K562 (cell line): Measurements from ENCODE around the gene RBFOX1. TPM values are rescaled to one million over a fixed set of nuclear protein-coding genes. Genes with fewer than 3 reads are reported as not detected.

Experiments
- ATAC-seq: fragments of 200-7000 bp; cut with Tn5 transposase; 3 replicates; pipeline ENCODE4 v1.9.1; 2020; ENCODE audit warnings: moderate library complexity
- BruUV-seq: library from RNA; stranded (reverse); fragments of 400-500 nt; replicated peaks from 2 replicates; lab custom pipeline; 2021; lab: Mats Ljungman, UMichigan
- CTCF ChIA-PET: fragments of 300-600 bp; formaldehyde crosslinking; extraction: SDS; loops from one replicate; lab custom pipeline; 2021; ENCODE audit warnings: low intra/inter-chr PET ratio; lab: Yijun Ruan, JAX
- POLR2A ChIA-PET: fragments of 300-600, 350-650 bp; sonication (Branson Sonifier 250); formaldehyde crosslinking; extraction: SDS; loops from one replicate; lab custom pipeline; 2021; ENCODE audit warnings: antibody characterized with exemption, inconsistent platforms; lab: Yijun Ruan, JAX
- DNase-seq, 4 experiments: peaks; one replicate each; pipeline versions ENCODE4 v3.0.0 to v3.0.0-alpha.2; 2011 to 2018; ENCODE audit warnings: low spot score in 3 of 4, mixed read lengths in 3 of 4; ENCODE audit errors: extremely low read depth in 1 of 4
- FAIRE-seq: peaks from 2 replicates; lab custom pipeline; 2011; peaks lifted over from hg19 to GRCh38; lab: Jason Lieb, UNC
- H2AFZ ChIP-seq: 2 replicates; pipeline ENCODE4 v1.6.0; 2011; ENCODE audit warnings: low read depth, low read length, control low read depth, inconsistent platforms
- H3K27ac ChIP-seq: fragments of 200-600 bp; 3 replicates; pipeline ENCODE4 v1.8.0; 2011; ENCODE audit warnings: low read depth, mild to moderate bottlenecking, control low read depth, inconsistent platforms, low read length, moderate library complexity, mixed read lengths; ENCODE audit errors: extremely low read depth
- H3K27me3 ChIP-seq, 2 experiments: fragments of 300-600 bp in 1 of 2; 2 replicates in 1 of 2; 3 replicates in 1 of 2; pipeline versions ENCODE4 v1.6.0 to v1.8.0; 2011; ENCODE audit warnings: inconsistent platforms in 2 of 2, low read length in 2 of 2, mild to moderate bottlenecking in 1 of 2, mixed read lengths in 1 of 2, moderate library complexity in 1 of 2; ENCODE audit not compliant: control insufficient read depth in 2 of 2, insufficient read depth in 2 of 2
- H3K36me3 ChIP-seq: fragments of 300-600 bp; 3 replicates; pipeline ENCODE4 v1.8.0; 2011; ENCODE audit warnings: mild to moderate bottlenecking, low read length, inconsistent platforms; ENCODE audit not compliant: control insufficient read depth, insufficient read depth
- H3K4me1 ChIP-seq, 2 experiments: fragments of 200-600 bp in 1 of 2; replicated peaks in 1 of 2; 2 replicates in 1 of 2; 3 replicates in 1 of 2; pipeline versions ENCODE4 v1.5.1 to v1.8.0; 2011; ENCODE audit warnings: inconsistent platforms in 2 of 2, low read length in 2 of 2, mild to moderate bottlenecking in 1 of 2, mixed read lengths in 1 of 2, moderate library complexity in 1 of 2; ENCODE audit not compliant: control insufficient read depth in 2 of 2, insufficient read depth in 2 of 2
- H3K4me2 ChIP-seq: 2 replicates; pipeline ENCODE4 v1.6.1; 2011; ENCODE audit warnings: low read length, control low read depth, inconsistent platforms, mixed read lengths; ENCODE audit not compliant: insufficient read depth
- H3K4me3 ChIP-seq: fragments of 200-600 bp; sonication (generic), shearing (Covaris generic); 2 replicates; pipeline ENCODE4 v1.5.1; 2016; ENCODE audit warnings: control low read depth, inconsistent platforms
- H3K79me2 ChIP-seq: fragments of 200-600 bp; 3 replicates; pipeline ENCODE4 v1.8.0; 2011; ENCODE audit warnings: low read length, inconsistent platforms; ENCODE audit not compliant: control insufficient read depth, insufficient read depth
- H3K9ac ChIP-seq, 2 experiments: 2 replicates each; pipeline versions ENCODE4 v1.6.0 to v1.6.1; 2011; ENCODE audit warnings: low read depth in 2 of 2, low read length in 2 of 2, control low read depth in 1 of 2, inconsistent platforms in 1 of 2, mild to moderate bottlenecking in 1 of 2, mixed read lengths in 1 of 2; ENCODE audit not compliant: insufficient read depth in 1 of 2
- H3K9me1 ChIP-seq: one replicate; pipeline ENCODE4 v1.6.0; 2011; ENCODE audit warnings: inconsistent platforms, mild to moderate bottlenecking, low read length, moderate library complexity; ENCODE audit not compliant: control insufficient read depth, insufficient read depth
- H3K9me3 ChIP-seq: replicated peaks from 2 replicates; pipeline ENCODE4 v1.5.1; 2011; ENCODE audit warnings: low read depth, low read length, inconsistent platforms; ENCODE audit not compliant: control insufficient read depth, insufficient read depth
- H4K20me1 ChIP-seq: replicated peaks from 2 replicates; pipeline ENCODE4 v1.6.1; 2011; ENCODE audit warnings: low read length, inconsistent platforms, mixed read lengths; ENCODE audit not compliant: control insufficient read depth, insufficient read depth
- CREBBP ChIP-seq: IDR thresholded peaks from one replicate; pipeline ENCODE4 v1.6.1; 2012; ENCODE audit warnings: low read depth, mild to moderate bottlenecking, control low read depth, inconsistent platforms, low read length
- ELF1 ChIP-seq: fragments of 200-800 bp; sonication (Bioruptor generic); IDR thresholded peaks from 2 replicates; pipeline ENCODE4 v1.6.1; 2016; ENCODE audit warnings: missing genetic modification characterization, missing compliant biosample characterization
- FOXM1 ChIP-seq, 2 experiments: fragments of 450-650 bp in 1 of 2; sonication (generic) in 1 of 2; formaldehyde crosslinking in 1 of 2; IDR thresholded peaks; 2 replicates each; pipeline versions ENCODE4 v1.6.1 to v1.9.0; 2017 to 2022; ENCODE audit warnings: low read depth in 2 of 2, mild to moderate bottlenecking in 2 of 2, missing genetic modification reagents in 1 of 2, moderate library complexity in 1 of 2
- KLF16 ChIP-seq: IDR thresholded peaks from 2 replicates; pipeline ENCODE4 v1.6.1; 2016; ENCODE audit warnings: antibody characterized with exemption
- MCM3 ChIP-seq: fragments of 450-650 bp; IDR thresholded peaks from 2 replicates; pipeline ENCODE4 v1.6.1; 2016
- RAD51 ChIP-seq: fragments of 450-650 bp; IDR thresholded peaks from 2 replicates; pipeline ENCODE4 v1.7.1; 2016; ENCODE audit warnings: low read depth, mild to moderate bottlenecking, borderline replicate concordance
- RBBP5 ChIP-seq: fragments of 200-600 bp; sonication (generic); IDR thresholded peaks from 2 replicates; pipeline ENCODE4 v1.6.1; 2012; ENCODE audit warnings: borderline replicate concordance, mild to moderate bottlenecking, low read length, control low read depth, inconsistent platforms; ENCODE audit not compliant: insufficient read depth, poor library complexity, severe bottlenecking
- SMAD4 ChIP-seq: fragments of 250-450 bp; sonication (Bioruptor Pico); conservative IDR thresholded peaks from 2 replicates; pipeline ENCODE4 v1.8.0; 2021; ENCODE audit warnings: inconsistent platforms, mild to moderate bottlenecking, moderate library complexity
- SNIP1 ChIP-seq: fragments of 450-650 bp; IDR thresholded peaks from 2 replicates; pipeline ENCODE4 v1.7.1; 2017; ENCODE audit warnings: low read depth, mild to moderate bottlenecking
- SPI1 ChIP-seq: IDR thresholded peaks from 2 replicates; pipeline ENCODE4 v1.6.1; 2011; ENCODE audit warnings: low read depth, low read length, control low read depth, borderline replicate concordance
- SRF ChIP-seq, 2 experiments: fragments of 250-450, 450-650 bp in 1 of 2; sonication (Bioruptor Pico) in 1 of 2; sonication (generic) in 1 of 2; formaldehyde crosslinking; IDR thresholded peaks; 2 replicates each; pipeline versions ENCODE4 v1.5.0 to v1.5.1; 2020 to 2022; ENCODE audit warnings: mild to moderate bottlenecking in 1 of 2, missing genetic modification reagents in 1 of 2
- WGBS: fragments of 100-300 bp; shearing (Covaris generic); methylation state at CpG from one replicate; pipeline ENCODE4 v1.1.6; 2016; ENCODE audit warnings: low coverage, mixed read lengths; ENCODE audit not compliant: insufficient coverage; ENCODE audit errors: missing lambda C conversion rate; 5-methylcytosine and 5-hydroxymethylcytosine counted together
- in situ Hi-C: fragments of 300-500 bp; cut with MboI; formaldehyde crosslinking; loops from 4 replicates; pipeline ENCODE4 v1.15.0; 2018; ENCODE audit warnings: inconsistent platforms, mixed read lengths
- intact Hi-C: fragments of 100-400 bp; cut with micrococcal nuclease; formaldehyde crosslinking; loops from 2 replicates; pipeline ENCODE4 v1.14.2; 2022
- polyA plus RNA-seq, 8 experiments: library from polyadenylated mRNA; depleted of rRNA in 4 of 8; stranded (reverse) in 5 of 8; unstranded in 3 of 8; fragments of >200 nt; fragmentation: Nextera tagmentation in 2 of 8; fragmentation: Illumina TruSeq in 1 of 8; extraction: Ambion mirVana in 2 of 8; extraction: Trizol in 1 of 8; gene quantifications; 2 replicates each; pipeline versions ENCODE4 v1.2.1 to v1.2.3, GENCODE V29; 2011 to 2014; ENCODE audit warnings: inconsistent platforms in 1 of 8, missing spikeins in 1 of 8
- total RNA-seq, 7 experiments: library from RNA; depleted of rRNA in 6 of 7; stranded (reverse); fragments of >200 nt in 6 of 7; fragmentation: Illumina TruSeq in 2 of 7; extraction: Trizol in 2 of 7; gene quantifications; 2 replicates each; pipeline versions ENCODE4 v1.2.1 to v1.2.3, GENCODE V29; 2011 to 2021; ENCODE audit warnings: low replicate concordance in 1 of 7
- TF ChIP-seq, protein P1 (sequence below): fragments of 250-450 bp; sonication (Bioruptor Pico); IDR thresholded peaks from 2 replicates; pipeline ENCODE4 v1.4.0; 2020
- TF ChIP-seq, protein P2 (sequence below): fragments of 450-650 bp; formaldehyde crosslinking; IDR thresholded peaks from 2 replicates; pipeline ENCODE4 v1.4.0; 2022; ENCODE audit warnings: mild to moderate bottlenecking, moderate library complexity
- TF ChIP-seq, protein P3 (sequence below): fragments of 250-450 bp; sonication (Bioruptor Pico); IDR thresholded peaks from 2 replicates; pipeline ENCODE4 v1.4.0; 2020; ENCODE audit warnings: mild to moderate bottlenecking, moderate library complexity
- TF ChIP-seq, protein P4 (sequence below): fragments of 450-650 bp; formaldehyde crosslinking; IDR thresholded peaks from 2 replicates; pipeline ENCODE4 v1.4.0; 2020; ENCODE audit warnings: mild to moderate bottlenecking, moderate library complexity

RBFOX1 gene
- total and polyA plus RNA-seq, 9 of the 15 experiments (the other 6 are each of a cell fraction or from before 2014, with no cell fraction given), result 0.03 TPM; not detected in 8

DNA sequence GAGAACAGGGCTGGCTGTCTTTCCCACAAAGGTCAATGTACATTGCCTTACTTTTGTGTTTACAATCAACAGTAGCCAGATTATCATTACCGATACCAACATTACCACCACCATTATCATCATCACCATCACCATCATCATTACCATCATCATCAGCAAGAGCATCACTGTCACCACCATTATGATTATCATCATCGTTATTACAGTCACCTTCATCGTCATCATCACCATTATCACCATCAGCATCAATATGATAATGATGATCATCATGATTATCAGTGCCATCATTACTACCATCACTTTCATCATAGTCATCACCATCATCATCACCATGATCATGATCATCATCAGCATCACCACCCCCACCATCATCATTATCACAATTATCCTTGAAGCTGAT is 43.3 kb upstream of the RBFOX1 start:
- H4K20me1 ChIP-seq, result no peaks in the 10 kb centered on the region
- no peaks in the 10 kb centered on the region for H3K79me2 ChIP-seq
- 2% methylated on average over 3 of the region's 3 CpGs for WGBS
- H3K9me1 ChIP-seq, result no peaks in the 10 kb centered on the region
- BruUV-seq, result no TSS peak
- H3K27me3 ChIP-seq, result no peaks in the 10 kb centered on the region
- TF ChIP-seq ELF1 (tag), result no peak
- no peak for TF ChIP-seq FOXM1 (IDR thresholded peaks at IDR 0.05; ENCODE audit: low read depth)
- no peak for TF ChIP-seq FOXM1 (CRISPR knock-in tag; IDR thresholded peaks at IDR 0.05; ENCODE audit: low read depth)
- TF ChIP-seq, protein P1, sequence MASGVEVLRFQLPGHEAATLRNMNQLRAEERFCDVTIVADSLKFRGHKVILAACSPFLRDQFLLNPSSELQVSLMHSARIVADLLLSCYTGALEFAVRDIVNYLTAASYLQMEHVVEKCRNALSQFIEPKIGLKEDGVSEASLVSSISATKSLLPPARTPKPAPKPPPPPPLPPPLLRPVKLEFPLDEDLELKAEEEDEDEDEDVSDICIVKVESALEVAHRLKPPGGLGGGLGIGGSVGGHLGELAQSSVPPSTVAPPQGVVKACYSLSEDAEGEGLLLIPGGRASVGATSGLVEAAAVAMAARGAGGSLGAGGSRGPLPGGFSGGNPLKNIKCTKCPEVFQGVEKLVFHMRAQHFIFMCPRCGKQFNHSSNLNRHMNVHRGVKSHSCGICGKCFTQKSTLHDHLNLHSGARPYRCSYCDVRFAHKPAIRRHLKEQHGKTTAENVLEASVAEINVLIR (CRISPR knock-in tag), result no peak
- TF ChIP-seq CREBBP, result no peak
- no peak for TF ChIP-seq KLF16
- TF ChIP-seq SMAD4, result no peak
- TF ChIP-seq, protein P2, sequence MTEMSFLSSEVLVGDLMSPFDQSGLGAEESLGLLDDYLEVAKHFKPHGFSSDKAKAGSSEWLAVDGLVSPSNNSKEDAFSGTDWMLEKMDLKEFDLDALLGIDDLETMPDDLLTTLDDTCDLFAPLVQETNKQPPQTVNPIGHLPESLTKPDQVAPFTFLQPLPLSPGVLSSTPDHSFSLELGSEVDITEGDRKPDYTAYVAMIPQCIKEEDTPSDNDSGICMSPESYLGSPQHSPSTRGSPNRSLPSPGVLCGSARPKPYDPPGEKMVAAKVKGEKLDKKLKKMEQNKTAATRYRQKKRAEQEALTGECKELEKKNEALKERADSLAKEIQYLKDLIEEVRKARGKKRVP (CRISPR knock-in tag), result no peak
- no peak for TF ChIP-seq RBBP5
- no peak for TF ChIP-seq SRF (CRISPR knock-in tag; IDR thresholded peaks at IDR 0.05)
- TF ChIP-seq, protein P3, sequence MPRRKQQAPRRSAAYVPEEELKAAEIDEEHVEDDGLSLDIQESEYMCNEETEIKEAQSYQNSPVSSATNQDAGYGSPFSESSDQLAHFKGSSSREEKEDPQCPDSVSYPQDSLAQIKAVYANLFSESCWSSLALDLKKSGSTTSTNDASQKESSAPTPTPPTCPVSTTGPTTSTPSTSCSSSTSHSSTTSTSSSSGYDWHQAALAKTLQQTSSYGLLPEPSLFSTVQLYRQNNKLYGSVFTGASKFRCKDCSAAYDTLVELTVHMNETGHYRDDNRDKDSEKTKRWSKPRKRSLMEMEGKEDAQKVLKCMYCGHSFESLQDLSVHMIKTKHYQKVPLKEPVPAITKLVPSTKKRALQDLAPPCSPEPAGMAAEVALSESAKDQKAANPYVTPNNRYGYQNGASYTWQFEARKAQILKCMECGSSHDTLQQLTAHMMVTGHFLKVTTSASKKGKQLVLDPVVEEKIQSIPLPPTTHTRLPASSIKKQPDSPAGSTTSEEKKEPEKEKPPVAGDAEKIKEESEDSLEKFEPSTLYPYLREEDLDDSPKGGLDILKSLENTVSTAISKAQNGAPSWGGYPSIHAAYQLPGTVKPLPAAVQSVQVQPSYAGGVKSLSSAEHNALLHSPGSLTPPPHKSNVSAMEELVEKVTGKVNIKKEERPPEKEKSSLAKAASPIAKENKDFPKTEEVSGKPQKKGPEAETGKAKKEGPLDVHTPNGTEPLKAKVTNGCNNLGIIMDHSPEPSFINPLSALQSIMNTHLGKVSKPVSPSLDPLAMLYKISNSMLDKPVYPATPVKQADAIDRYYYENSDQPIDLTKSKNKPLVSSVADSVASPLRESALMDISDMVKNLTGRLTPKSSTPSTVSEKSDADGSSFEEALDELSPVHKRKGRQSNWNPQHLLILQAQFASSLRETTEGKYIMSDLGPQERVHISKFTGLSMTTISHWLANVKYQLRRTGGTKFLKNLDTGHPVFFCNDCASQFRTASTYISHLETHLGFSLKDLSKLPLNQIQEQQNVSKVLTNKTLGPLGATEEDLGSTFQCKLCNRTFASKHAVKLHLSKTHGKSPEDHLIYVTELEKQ (CRISPR knock-in tag), result no peak
- TF ChIP-seq, protein P4, sequence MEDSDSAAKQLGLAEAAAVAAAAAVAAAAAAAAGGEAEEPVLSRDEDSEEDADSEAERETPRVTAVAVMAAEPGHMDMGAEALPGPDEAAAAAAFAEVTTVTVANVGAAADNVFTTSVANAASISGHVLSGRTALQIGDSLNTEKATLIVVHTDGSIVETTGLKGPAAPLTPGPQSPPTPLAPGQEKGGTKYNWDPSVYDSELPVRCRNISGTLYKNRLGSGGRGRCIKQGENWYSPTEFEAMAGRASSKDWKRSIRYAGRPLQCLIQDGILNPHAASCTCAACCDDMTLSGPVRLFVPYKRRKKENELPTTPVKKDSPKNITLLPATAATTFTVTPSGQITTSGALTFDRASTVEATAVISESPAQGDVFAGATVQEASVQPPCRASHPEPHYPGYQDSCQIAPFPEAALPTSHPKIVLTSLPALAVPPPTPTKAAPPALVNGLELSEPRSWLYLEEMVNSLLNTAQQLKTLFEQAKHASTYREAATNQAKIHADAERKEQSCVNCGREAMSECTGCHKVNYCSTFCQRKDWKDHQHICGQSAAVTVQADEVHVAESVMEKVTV (CRISPR knock-in tag), result no peak
- no peak for TF ChIP-seq SPI1
- no peak for TF ChIP-seq RAD51
- TF ChIP-seq MCM3, result no peak
- TF ChIP-seq SNIP1, result no peak
- in situ Hi-C loops (no loop called here), intact Hi-C loops (no loop called here)
- FAIRE-seq, result no peak
- no peaks in the 10 kb centered on the region for H3K4me1 ChIP-seq
- H3K9me3 ChIP-seq, result no peaks in the 10 kb centered on the region
- POLR2A ChIA-PET, result no interaction called here
- no peak overlapping the region for H3K9ac ChIP-seq
- no peak overlapping the region for H3K27ac ChIP-seq
- no peak for ATAC-seq
- DNase-seq, result no peak
- no peak overlapping the region for H3K4me2 ChIP-seq
- no peak overlapping the region for H3K4me3 ChIP-seq
- CTCF ChIA-PET, result no interaction called here
- H2AFZ ChIP-seq, result no peak overlapping the region
- H3K36me3 ChIP-seq, result no peaks in the 10 kb centered on the region
